WI38 (cell line): Measurements from ENCODE around the gene PPP2R2C.

Experiments used
- H3K4me3 ChIP-seq: 2 replicates; pipeline ENCODE4 v1.5.1; 2011; ENCODE audit warnings: low read depth, mild to moderate bottlenecking, control low read depth, low read length
- CTCF ChIP-seq: IDR thresholded peaks from 2 replicates; pipeline ENCODE4 v1.5.1; 2012; ENCODE audit warnings: low read depth, mild to moderate bottlenecking, control low read depth, low read length

PPP2R2C gene

GRCh38 chr4:6480534-6481088 lies 8.2 kb upstream of the PPP2R2C start:
- no peak for TF ChIP-seq CTCF
- no peak overlapping the region for H3K4me3 ChIP-seq

- no peak for TF ChIP-seq CTCF
- H3K4me3 ChIP-seq, result no peak overlapping the region
These were observed 6.3 kb upstream of the PPP2R2C start for GRCh38 chr4:6478546-6479220.

GRCh38 chr4:6476893-6477292 lies 4.5 kb upstream of the PPP2R2C start:
- TF ChIP-seq CTCF, result no peak
- H3K4me3 ChIP-seq, result no peak overlapping the region

GRCh38 chr4:6475492-6476020 lies 3.1 kb upstream of the PPP2R2C start:
- no peak for TF ChIP-seq CTCF
- H3K4me3 ChIP-seq, result no peak overlapping the region

- no peak for TF ChIP-seq CTCF
These were observed 2.5 kb upstream of the PPP2R2C start for GRCh38 chr4:6474705-6475457.

GRCh38 chr4:6474053-6474568 lies 1.7 kb upstream of the PPP2R2C start:
- H3K4me3 ChIP-seq, result no peak overlapping the region
- no peak for TF ChIP-seq CTCF

More at GRCh38 chr4:6474705-6475457, 2.5 kb upstream of the PPP2R2C start:
- no peak overlapping the region for H3K4me3 ChIP-seq
